K562 (cell line): ENCODE results near the gene ARHGAP18. TPM values are rescaled to one million over a fixed set of nuclear protein-coding genes. Genes with fewer than 3 reads are reported as not detected.

Experiments
- ATF3 ChIP-seq, 2 experiments: fragments of 450-650 bp in 1 of 2; sonication (generic) in 1 of 2; formaldehyde crosslinking in 1 of 2; IDR thresholded peaks in 1 of 2; conservative IDR thresholded peaks in 1 of 2; 2 replicates each; pipeline versions ENCODE4 v1.6.1 to v1.8.1; 2016 to 2023; ENCODE audit warnings: mild to moderate bottlenecking in 2 of 2, moderate library complexity in 2 of 2, inconsistent platforms in 1 of 2, missing genetic modification reagents in 1 of 2
- CBX8 ChIP-seq: fragments of 200-600 bp; sonication (generic); IDR thresholded peaks from 2 replicates; pipeline ENCODE4 v1.6.1; 2012; ENCODE audit warnings: borderline replicate concordance, mixed run types, low read depth, mild to moderate bottlenecking, moderate library complexity, mixed read lengths, low read length, control low read depth, inconsistent platforms; ENCODE audit not compliant: poor library complexity, severe bottlenecking; ENCODE audit errors: extremely low read depth
- HDAC8 ChIP-seq: fragments of 450-650 bp; IDR thresholded peaks from 2 replicates; pipeline ENCODE4 v1.6.1; 2016; ENCODE audit warnings: mild to moderate bottlenecking, missing genetic modification characterization, moderate library complexity, missing compliant biosample characterization
- HES1 ChIP-seq: fragments of 450-650 bp; IDR thresholded peaks from 2 replicates; pipeline ENCODE4 v1.6.1; 2016; ENCODE audit warnings: low read depth, mild to moderate bottlenecking, moderate library complexity
- HMGXB4 ChIP-seq: sonication (generic); formaldehyde crosslinking; IDR thresholded peaks from 2 replicates; pipeline ENCODE4 v1.8.1; 2023; ENCODE audit warnings: mild to moderate bottlenecking, missing genetic modification reagents
- SMAD4 ChIP-seq: fragments of 250-450 bp; sonication (Bioruptor Pico); conservative IDR thresholded peaks from 2 replicates; pipeline ENCODE4 v1.8.0; 2021; ENCODE audit warnings: inconsistent platforms, mild to moderate bottlenecking, moderate library complexity
- TOE1 ChIP-seq, 2 experiments: fragments of 450-650 bp in 1 of 2; sonication (generic) in 1 of 2; formaldehyde crosslinking in 1 of 2; IDR thresholded peaks; 2 replicates each; pipeline versions ENCODE4 v1.7.1 to v1.8.0; 2016 to 2022; ENCODE audit warnings: borderline replicate concordance in 2 of 2, mild to moderate bottlenecking in 2 of 2, antibody characterized with exemption in 1 of 2, inconsistent platforms in 1 of 2, low read depth in 1 of 2, missing genetic modification reagents in 1 of 2, moderate library complexity in 1 of 2
- ZBTB9 ChIP-seq: fragments of 450-650 bp; formaldehyde crosslinking; IDR thresholded peaks from 2 replicates; pipeline ENCODE4 v1.4.0; 2020; ENCODE audit warnings: mild to moderate bottlenecking, moderate library complexity
- ZFP1 ChIP-seq: fragments of 450-650 bp; formaldehyde crosslinking; IDR thresholded peaks from 2 replicates; pipeline ENCODE4 v1.4.0; 2020; ENCODE audit warnings: mild to moderate bottlenecking, mixed read lengths
- ZMIZ1 ChIP-seq, 2 experiments: fragments of 150-350 bp in 1 of 2; IDR thresholded peaks; 2 replicates each; pipeline ENCODE4 v1.6.1; 2012 to 2016; ENCODE audit warnings: low read depth in 2 of 2, low read length in 2 of 2, mild to moderate bottlenecking in 1 of 2, moderate library complexity in 1 of 2
- ZNF197 ChIP-seq: fragments of 200-800 bp; sonication (Bioruptor generic); IDR thresholded peaks from 2 replicates; pipeline ENCODE4 v1.6.1; 2016; ENCODE audit warnings: low read depth, missing genetic modification characterization, missing compliant biosample characterization
- ZNF79 ChIP-seq: fragments of 250-450 bp; sonication (Bioruptor Pico); IDR thresholded peaks from 2 replicates; pipeline ENCODE4 v1.4.0; 2020; ENCODE audit warnings: low read depth, mild to moderate bottlenecking, moderate library complexity
- polyA plus RNA-seq, 8 experiments: library from polyadenylated mRNA; depleted of rRNA in 4 of 8; stranded (reverse) in 5 of 8; unstranded in 3 of 8; fragments of >200 nt; fragmentation: Nextera tagmentation in 2 of 8; fragmentation: Illumina TruSeq in 1 of 8; extraction: Ambion mirVana in 2 of 8; extraction: Trizol in 1 of 8; gene quantifications; 2 replicates each; pipeline versions ENCODE4 v1.2.1 to v1.2.3, GENCODE V29; 2011 to 2014; ENCODE audit warnings: inconsistent platforms in 1 of 8, missing spikeins in 1 of 8
- total RNA-seq, 7 experiments: library from RNA; depleted of rRNA in 6 of 7; stranded (reverse); fragments of >200 nt in 6 of 7; fragmentation: Illumina TruSeq in 2 of 7; extraction: Trizol in 2 of 7; gene quantifications; 2 replicates each; pipeline versions ENCODE4 v1.2.1 to v1.2.3, GENCODE V29; 2011 to 2021; ENCODE audit warnings: low replicate concordance in 1 of 7

The ARHGAP18 gene
- total and polyA plus RNA-seq, 9 of the 15 experiments (the other 6 are each of a cell fraction or from before 2014, with no cell fraction given), result 13.3 to 29.7 (median 21.1) TPM

- TF ChIP-seq ZMIZ1 (IDR thresholded peaks at IDR 0.05; ENCODE audit: low read depth in 2 of 2, low read length in 2 of 2), result no peak; a peak in 1 of 4 replicates
- TF ChIP-seq SMAD4 (CRISPR knock-in tag), result peak; percentile 55
- TF ChIP-seq HDAC8, result no peak
- peak; percentile 97 for TF ChIP-seq ATF3 (IDR thresholded peaks at IDR 0.05)
- peak; percentile 83 for TF ChIP-seq ATF3 (CRISPR knock-in tag; conservative IDR thresholded peaks at IDR 0.05)
- TF ChIP-seq ZNF197, result no peak
- no peak for TF ChIP-seq ZBTB9 (CRISPR knock-in tag)
- no peak for TF ChIP-seq HMGXB4 (CRISPR knock-in tag)
- TF ChIP-seq TOE1 (IDR thresholded peaks at IDR 0.05; ENCODE audit: borderline replicate concordance), result 0 out of 2 replicates have a peak, but pooled peaks have one; percentile 53
- no peak for TF ChIP-seq TOE1 (CRISPR knock-in tag; IDR thresholded peaks at IDR 0.05; ENCODE audit: borderline replicate concordance, low read depth)
- no peak for TF ChIP-seq ZFP1 (CRISPR knock-in tag)
- TF ChIP-seq CBX8, result no peak
- TF ChIP-seq ZNF79 (CRISPR knock-in tag), result no peak
- TF ChIP-seq HES1, result 0 out of 2 replicates have a peak, but pooled peaks have one; percentile 55
Measured at GRCh38 chr6:129683601-129684322, 26.2 kb downstream of the ARHGAP18 start (continued).
